IPS-15b (cell line): ENCODE data around the gene NKAIN2.

ENCODE experiments used
- H3K27me3 ChIP-seq: one replicate; pipeline ENCODE4 v1.6.1; 2013; ENCODE audit warnings: low read length; ENCODE audit not compliant: control insufficient read depth, insufficient read depth
- H3K36me3 ChIP-seq: one replicate; pipeline ENCODE4 v1.6.1; 2013; ENCODE audit warnings: low read length; ENCODE audit not compliant: control insufficient read depth, insufficient read depth
- H3K4me1 ChIP-seq: one replicate; pipeline ENCODE4 v1.6.1; 2013; ENCODE audit warnings: mild to moderate bottlenecking, low read length; ENCODE audit not compliant: control insufficient read depth, insufficient read depth
- H3K4me3 ChIP-seq: one replicate; pipeline ENCODE4 v1.5.1; 2013; ENCODE audit warnings: low read depth, low read length
- H3K9ac ChIP-seq: one replicate; pipeline ENCODE4 v1.6.1; 2013; ENCODE audit warnings: low read depth, mild to moderate bottlenecking, low read length
- H3K9me3 ChIP-seq: one replicate; pipeline ENCODE4 v1.6.1; 2013; ENCODE audit warnings: mild to moderate bottlenecking, low read length; ENCODE audit not compliant: control insufficient read depth, insufficient read depth

Gene NKAIN2

GRCh38 chr6:124769811-124770544, 966.3 kb downstream of the NKAIN2 start:
- peaks cover 5% of the 10 kb centered on the region for H3K4me1 ChIP-seq
- no peaks in the 10 kb centered on the region for H3K27me3 ChIP-seq
- no peak overlapping the region for H3K9ac ChIP-seq
- H3K9me3 ChIP-seq = no peaks in the 10 kb centered on the region
- no peak overlapping the region for H3K4me3 ChIP-seq
- H3K36me3 ChIP-seq = no peaks in the 10 kb centered on the region

- H3K9ac ChIP-seq = no peak overlapping the region
- no peak overlapping the region for H3K4me3 ChIP-seq
- H3K4me1 ChIP-seq = peaks cover 5% of the 10 kb centered on the region
- H3K36me3 ChIP-seq = no peaks in the 10 kb centered on the region
- no peaks in the 10 kb centered on the region for H3K9me3 ChIP-seq
- H3K27me3 ChIP-seq = no peaks in the 10 kb centered on the region
Observed at GRCh38 chr6:124770784-124771183, 967.1 kb downstream of the NKAIN2 start.

- no peak overlapping the region for H3K4me3 ChIP-seq
- H3K27me3 ChIP-seq = no peaks in the 10 kb centered on the region
- H3K9me3 ChIP-seq = no peaks in the 10 kb centered on the region
- H3K9ac ChIP-seq = no peak overlapping the region
- no peaks in the 10 kb centered on the region for H3K36me3 ChIP-seq
- H3K4me1 ChIP-seq = peaks cover 5% of the 10 kb centered on the region
Observed at GRCh38 chr6:124772733-124773319, 969.2 kb downstream of the NKAIN2 start.

GRCh38 chr6:124775121-124775520, 971.5 kb downstream of the NKAIN2 start:
- H3K4me3 ChIP-seq = no peak overlapping the region
- no peaks in the 10 kb centered on the region for H3K4me1 ChIP-seq
- H3K9ac ChIP-seq = no peak overlapping the region
- H3K36me3 ChIP-seq = no peaks in the 10 kb centered on the region
- H3K9me3 ChIP-seq = no peaks in the 10 kb centered on the region
- H3K27me3 ChIP-seq = no peaks in the 10 kb centered on the region

- Histone ChIP-seq H3K36me3 (no peaks in the 10 kb centered on the region), H3K27me3 (no peaks in the 10 kb centered on the region), H3K4me1 (no peaks in the 10 kb centered on the region), H3K9me3 (no peaks in the 10 kb centered on the region), H3K4me3 (no peak overlapping the region), H3K9ac (no peak overlapping the region)
Observed at GRCh38 chr6:124777863-124778262, 974.2 kb downstream of the NKAIN2 start.

- Histone ChIP-seq H3K27me3 (no peaks in the 10 kb centered on the region), H3K4me1 (no peaks in the 10 kb centered on the region), H3K36me3 (no peaks in the 10 kb centered on the region), H3K9me3 (no peaks in the 10 kb centered on the region), H3K4me3 (no peak overlapping the region), H3K9ac (no peak overlapping the region)
Observed at GRCh38 chr6:124780623-124781022, 977.0 kb downstream of the NKAIN2 start.

- H3K9ac ChIP-seq = no peak overlapping the region
Observed at GRCh38 chr6:124783344-124783743, 979.7 kb downstream of the NKAIN2 start.

GRCh38 chr6:124791156-124791555, 987.5 kb downstream of the NKAIN2 start:
- H3K36me3 ChIP-seq = no peaks in the 10 kb centered on the region
- H3K9ac ChIP-seq = no peak overlapping the region
- H3K27me3 ChIP-seq = no peaks in the 10 kb centered on the region
- H3K4me3 ChIP-seq = no peak overlapping the region
- H3K4me1 ChIP-seq = no peaks in the 10 kb centered on the region
- H3K9me3 ChIP-seq = no peaks in the 10 kb centered on the region

More at GRCh38 chr6:124783344-124783743, 979.7 kb downstream of the NKAIN2 start:
- no peak overlapping the region for H3K4me3 ChIP-seq
- no peaks in the 10 kb centered on the region for H3K27me3 ChIP-seq
- H3K9me3 ChIP-seq = no peaks in the 10 kb centered on the region
- H3K36me3 ChIP-seq = no peaks in the 10 kb centered on the region
- H3K4me1 ChIP-seq = no peaks in the 10 kb centered on the region

GRCh38 chr6:124792386-124792785, 988.7 kb downstream of the NKAIN2 start:
- no peaks in the 10 kb centered on the region for H3K36me3 ChIP-seq
- no peak overlapping the region for H3K4me3 ChIP-seq
- no peak overlapping the region for H3K9ac ChIP-seq
- no peaks in the 10 kb centered on the region for H3K27me3 ChIP-seq
- H3K9me3 ChIP-seq = no peaks in the 10 kb centered on the region
- no peaks in the 10 kb centered on the region for H3K4me1 ChIP-seq

GRCh38 chr6:124793398-124793797, 989.7 kb downstream of the NKAIN2 start:
- no peaks in the 10 kb centered on the region for H3K4me1 ChIP-seq
- no peak overlapping the region for H3K4me3 ChIP-seq
- H3K9me3 ChIP-seq = no peaks in the 10 kb centered on the region
- H3K27me3 ChIP-seq = no peaks in the 10 kb centered on the region
- no peak overlapping the region for H3K9ac ChIP-seq
- H3K36me3 ChIP-seq = no peaks in the 10 kb centered on the region

GRCh38 chr6:124795643-124796463, 992.2 kb downstream of the NKAIN2 start:
- Histone ChIP-seq H3K4me1 (peaks cover 2% of the 10 kb centered on the region), H3K9me3 (no peaks in the 10 kb centered on the region), H3K4me3 (no peak overlapping the region), H3K9ac (no peak overlapping the region), H3K27me3 (no peaks in the 10 kb centered on the region), H3K36me3 (no peaks in the 10 kb centered on the region)
